Measurements from ENCODE around the gene PHKB. TPM values are rescaled to one million over a fixed set of nuclear protein-coding genes. Genes with fewer than 3 reads are reported as not detected.

Gene PHKB
- total RNA-seq, 1 donor, result 79.3 TPM

DNA sequence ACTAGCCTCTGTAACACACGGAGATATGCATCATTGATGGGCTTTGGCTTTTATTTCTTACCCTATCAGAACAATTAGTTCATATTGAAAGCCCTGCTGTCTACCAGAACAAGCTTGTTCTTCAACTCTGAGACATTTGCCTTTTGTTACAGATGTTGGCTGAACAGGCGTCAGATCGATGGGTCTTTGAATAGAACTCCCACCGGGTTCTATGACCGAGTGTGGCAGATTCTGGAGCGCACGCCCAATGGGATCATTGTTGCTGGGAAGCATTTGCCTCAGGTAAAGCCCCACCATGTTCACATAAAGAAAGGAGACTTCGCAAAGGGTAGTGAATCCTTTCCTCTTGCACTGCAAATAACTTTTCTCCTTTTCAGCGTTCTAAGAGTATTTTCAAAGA lies 232.1 kb downstream of the PHKB start:
- no peak for TF ChIP-seq CTCF (IDR thresholded peaks at IDR 0.05; ENCODE audit: insufficient read depth, low read length)
- DNase-seq (ENCODE audit: low read depth), result no peak
- H3K4me3 ChIP-seq (ENCODE audit: low read depth, low read length), result no peak overlapping the region

DNA sequence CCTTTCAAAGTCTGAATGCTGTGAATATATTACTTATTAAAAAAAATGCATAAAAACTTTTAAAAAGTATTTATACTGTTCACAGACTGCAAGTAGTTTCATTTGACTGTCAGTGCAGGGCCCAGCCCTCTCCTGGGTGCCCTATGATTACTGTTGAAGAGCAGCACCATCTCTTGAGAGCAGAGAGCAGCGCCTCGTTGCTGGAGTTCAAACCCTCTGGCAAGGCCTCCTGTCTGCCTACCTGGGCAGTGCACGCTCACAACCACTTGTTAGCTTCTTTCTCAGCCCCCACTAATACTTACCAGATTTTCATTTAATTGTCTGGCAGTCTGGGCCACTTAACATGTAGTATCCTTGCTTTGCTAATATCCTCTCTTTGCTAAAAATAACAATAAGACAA lies 233.4 kb downstream of the PHKB start:
- TF ChIP-seq CTCF (IDR thresholded peaks at IDR 0.05; ENCODE audit: insufficient read depth, low read length), result no peak
- no peak overlapping the region for H3K4me3 ChIP-seq (ENCODE audit: low read depth, low read length)
- DNase-seq (ENCODE audit: low read depth), result no peak

- no peak for DNase-seq (ENCODE audit: low read depth)
- no peak for TF ChIP-seq CTCF (IDR thresholded peaks at IDR 0.05; ENCODE audit: insufficient read depth, low read length)
- no peak overlapping the region for H3K4me3 ChIP-seq (ENCODE audit: low read depth, low read length)
Observed at GRCh38 chr16:47695756-47696155, 234.6 kb downstream of the PHKB start.

DNA sequence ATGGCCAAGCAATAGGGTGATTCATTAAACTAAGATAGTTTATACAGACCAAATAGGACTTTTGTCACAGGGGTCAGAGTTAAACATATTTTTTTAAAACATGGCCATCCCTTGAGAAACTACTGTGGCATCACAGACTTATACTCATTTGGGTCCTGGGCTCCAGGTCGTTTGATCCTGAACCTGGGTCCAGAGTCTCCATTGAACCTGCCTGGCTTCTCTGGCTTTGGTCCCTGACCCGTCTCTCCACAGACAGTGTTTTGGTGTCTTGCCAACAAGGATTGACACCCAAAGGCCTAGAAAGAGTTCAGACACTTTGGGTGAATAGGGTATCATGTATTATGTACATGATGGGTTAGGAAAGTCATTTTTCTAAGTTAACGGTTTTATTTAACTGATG lies 236.7 kb downstream of the PHKB start:
- no peak for TF ChIP-seq CTCF (IDR thresholded peaks at IDR 0.05; ENCODE audit: insufficient read depth, low read length)
- DNase-seq (ENCODE audit: low read depth), result no peak
- no peak overlapping the region for H3K4me3 ChIP-seq (ENCODE audit: low read depth, low read length)

DNA sequence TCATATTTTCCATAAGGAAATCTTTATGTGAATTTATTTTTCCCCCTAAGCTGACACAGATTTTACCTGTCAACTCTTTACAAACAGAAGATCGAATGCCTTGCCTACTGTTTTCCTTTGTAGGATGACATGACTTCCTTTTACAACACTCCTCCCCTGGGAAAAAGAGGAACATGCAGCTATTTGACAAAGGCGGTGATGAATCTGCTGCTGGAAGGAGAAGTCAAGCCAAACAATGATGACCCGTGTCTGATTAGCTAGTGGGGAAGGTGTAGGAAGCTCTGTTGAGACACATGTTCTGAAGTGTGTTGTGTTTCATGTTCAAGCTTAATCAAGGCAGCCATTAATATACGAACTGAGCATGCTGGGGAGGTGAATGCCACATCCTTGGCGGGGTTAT lies 238.0 kb downstream of the PHKB start:
- no peak for TF ChIP-seq CTCF (IDR thresholded peaks at IDR 0.05; ENCODE audit: insufficient read depth, low read length)

DNA sequence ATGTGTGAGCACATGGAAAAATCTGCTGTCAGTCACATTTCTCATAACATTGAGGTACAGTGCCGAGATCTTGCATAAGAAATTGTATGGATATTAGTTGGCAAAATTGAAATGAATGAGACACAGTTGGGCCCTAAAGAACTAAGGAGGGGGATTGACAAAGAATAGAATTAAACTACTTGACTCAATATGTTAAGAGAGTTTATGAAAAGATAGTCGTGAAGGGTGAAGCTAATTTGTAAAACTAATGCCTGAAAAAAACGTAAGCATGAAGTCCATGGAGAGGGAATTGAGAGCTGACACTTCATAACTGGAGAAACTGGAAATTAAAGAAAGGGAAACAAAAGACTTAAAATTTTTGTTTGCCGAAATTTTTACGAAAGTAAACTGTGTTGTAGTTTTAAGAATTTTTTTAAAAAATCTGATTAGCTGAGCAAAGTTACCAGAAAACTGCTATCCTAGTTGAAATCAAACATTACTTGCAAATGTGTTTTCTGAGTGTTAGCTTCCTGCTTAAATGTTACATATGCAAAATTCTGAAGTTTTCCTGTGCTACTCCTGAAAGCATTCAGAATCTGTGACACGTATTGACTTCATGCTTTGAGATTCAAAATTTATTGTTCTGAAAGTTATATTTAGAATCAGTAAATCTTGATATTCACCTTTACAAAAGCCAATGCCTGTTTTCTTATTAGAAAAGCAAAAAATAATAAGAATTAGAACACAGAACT lies 239.9 kb downstream of the PHKB start:
- DNase-seq (ENCODE audit: low read depth), result no peak
- H3K4me3 ChIP-seq (ENCODE audit: low read depth, low read length), result no peak overlapping the region
- TF ChIP-seq CTCF (IDR thresholded peaks at IDR 0.05; ENCODE audit: insufficient read depth, low read length), result no peak

More for the DNA sequence above, 238.0 kb downstream of the PHKB start:
- H3K4me3 ChIP-seq (ENCODE audit: low read depth, low read length), result no peak overlapping the region
- no peak for DNase-seq (ENCODE audit: low read depth)

- DNase-seq (ENCODE audit: low read depth), result no peak
- TF ChIP-seq CTCF (IDR thresholded peaks at IDR 0.05; ENCODE audit: insufficient read depth, low read length), result no peak
Observed at GRCh38 chr16:47705266-47705665, 244.1 kb downstream of the PHKB start.

More at GRCh38 chr16:47705266-47705665, 244.1 kb downstream of the PHKB start:
- no peak overlapping the region for H3K4me3 ChIP-seq (ENCODE audit: low read depth, low read length)
